Sigmoid colon (tissue), 7 donors: Measurements from ENCODE around the gene SCUBE1. TPM values are rescaled to one million over a fixed set of nuclear protein-coding genes. Genes with fewer than 3 reads are reported as not detected.

Source experiments
- DNase-seq: peaks from one replicate; pipeline ENCODE4 v3.0.0-alpha.2; 2019
- H3K27ac ChIP-seq, 4 donors: fragments of 200-600 bp; sonication (generic); one replicate each; pipeline ENCODE4 v1.5.1; 2016 to 2019; ENCODE audit warnings: mild to moderate bottlenecking in 1 of 4
- H3K27me3 ChIP-seq, 3 donors: fragments of 200-600 bp; sonication (generic); one replicate each; pipeline ENCODE4 v1.5.1; 2019; ENCODE audit warnings: mild to moderate bottlenecking in 1 of 3
- H3K36me3 ChIP-seq, 4 donors: fragments of 200-600 bp; sonication (generic); one replicate each; pipeline ENCODE4 v1.5.1; 2016 to 2019
- H3K4me1 ChIP-seq, 4 donors: fragments of 200-600 bp; sonication (generic); one replicate each; pipeline ENCODE4 v1.5.1; 2017 to 2019
- H3K4me3 ChIP-seq, 4 donors: fragments of 200-600 bp; sonication (generic); one replicate each; pipeline ENCODE4 v1.5.1; 2017 to 2019; ENCODE audit warnings: mild to moderate bottlenecking in 2 of 4, moderate library complexity in 1 of 4
- H3K9me3 ChIP-seq, 4 donors: fragments of 200-600 bp in 3 of 4; sonication (generic) in 3 of 4; one replicate each; pipeline versions ENCODE4 v1.5.1 to v1.6.1; 2013 to 2019
- CTCF ChIP-seq, 4 experiments: fragments of 450-650 bp in 3 of 4; fragments of 200-600 bp in 1 of 4; IDR thresholded peaks; one replicate each; pipeline ENCODE4 v1.5.1; 2016 to 2019; ENCODE audit warnings: antibody characterized with exemption in 4 of 4, mild to moderate bottlenecking in 3 of 4, moderate library complexity in 2 of 4
- EP300 ChIP-seq, 4 donors: sonication (generic); formaldehyde crosslinking; IDR thresholded peaks; one replicate each; pipeline ENCODE4 v1.6.1; 2017; ENCODE audit warnings: antibody characterized with exemption in 4 of 4
- POLR2A ChIP-seq, 2 donors: fragments of 450-650 bp; IDR thresholded peaks; one replicate each; pipeline ENCODE4 v1.6.1; 2016; ENCODE audit warnings: antibody characterized with exemption in 2 of 2, mild to moderate bottlenecking in 2 of 2, moderate library complexity in 2 of 2
- POLR2AphosphoS5 ChIP-seq, 4 donors: sonication (generic); formaldehyde crosslinking; IDR thresholded peaks; one replicate each; pipeline ENCODE4 v1.6.1; 2017; ENCODE audit warnings: antibody characterized with exemption in 4 of 4
- WGBS, 2 donors: extraction: QIAGEN DNeasy Blood & Tissue Kit; methylation state at CpG; one replicate each; pipeline ENCODE4 v1.1.7; 2013; 5-methylcytosine and 5-hydroxymethylcytosine counted together
- intact Hi-C: fragments of 100-400 bp; cut with DNase I; formaldehyde crosslinking; loops from one replicate; pipeline ENCODE4 v1.15.1; 2023
- polyA plus RNA-seq, 3 donors: library from polyadenylated mRNA; stranded (reverse); fragments of 200-250 nt; gene quantifications; one replicate each; pipeline ENCODE4 v1.2.3, GENCODE V29; 2013
- total RNA-seq, 4 donors: library from RNA; depleted of rRNA; stranded (reverse); fragments of >200 nt; gene quantifications; one replicate each; pipeline ENCODE4 v1.1.0, GENCODE V29; 2016
- donor health status: healthy with polysubstance abuse.
- donor health status: Bipolar disorder and iron deficiency.
- donor health status: healthy.

SCUBE1 gene
- total and polyA plus RNA-seq, 7 donors: 0.23 to 1.1 (median 0.55) TPM

DNA sequence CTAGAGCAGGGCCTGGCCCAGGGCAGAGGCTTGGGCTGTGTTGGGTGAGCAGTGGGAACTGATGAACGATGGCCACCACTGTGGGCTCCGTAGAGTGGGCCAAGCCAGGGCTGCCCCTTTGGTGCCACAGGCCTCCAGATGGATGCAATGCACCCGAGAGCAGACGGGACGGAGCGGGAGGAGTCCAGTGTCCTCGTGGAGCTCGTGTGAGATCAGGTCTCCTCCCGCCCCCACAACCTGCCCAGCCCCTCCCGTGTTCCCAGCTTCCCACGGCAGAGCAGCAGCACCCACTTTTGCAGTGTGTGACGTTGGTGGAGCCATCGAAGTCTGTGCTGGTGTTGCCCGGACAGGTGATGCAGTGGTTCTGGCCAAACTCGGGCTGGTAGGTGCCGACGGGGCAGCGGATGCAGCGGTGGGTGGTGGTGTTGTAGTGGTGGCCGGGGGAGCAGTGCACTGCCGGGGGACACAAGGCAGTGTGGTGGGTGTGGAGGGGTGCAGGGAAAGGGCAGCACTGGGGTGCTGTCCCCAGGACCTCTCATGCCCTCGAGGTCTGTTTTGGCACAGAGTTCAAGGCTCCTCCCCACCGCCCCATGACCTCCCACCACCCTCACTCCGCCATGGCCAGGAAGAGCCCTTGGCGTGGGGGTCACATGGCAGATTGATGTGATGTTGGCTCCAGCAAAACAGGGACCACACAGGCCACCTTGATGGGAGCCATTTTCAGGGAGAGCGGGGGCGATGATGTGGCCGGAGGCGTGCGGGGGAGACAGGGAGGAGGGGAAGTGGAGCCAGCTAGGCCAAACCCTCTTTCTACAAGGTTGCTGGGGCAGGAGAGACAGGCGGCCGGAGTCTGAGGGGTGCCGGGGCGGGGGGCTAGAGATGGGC, 132.3 kb downstream of the SCUBE1 start:
- 84 to 92% methylated on average over 34 of the region's 34 CpGs for WGBS, 2 donors
- no peak for DNase-seq
- intact Hi-C loops: no loop called here
- Histone ChIP-seq H3K36me3 (no peaks in the 10 kb centered on the region), H3K27ac (no peak overlapping the region), H3K4me3 (no peak overlapping the region), H3K9me3 (no peaks in the 10 kb centered on the region), H3K27me3 (peaks cover 0 to 9% (median 0%) of the 10 kb centered on the region in 3 donors), H3K4me1 (no peaks in the 10 kb centered on the region)
- no peak for TF ChIP-seq POLR2AphosphoS5 (IDR thresholded peaks at IDR 0.05)
- no peak for TF ChIP-seq POLR2A (IDR thresholded peaks at IDR 0.05)

DNA sequence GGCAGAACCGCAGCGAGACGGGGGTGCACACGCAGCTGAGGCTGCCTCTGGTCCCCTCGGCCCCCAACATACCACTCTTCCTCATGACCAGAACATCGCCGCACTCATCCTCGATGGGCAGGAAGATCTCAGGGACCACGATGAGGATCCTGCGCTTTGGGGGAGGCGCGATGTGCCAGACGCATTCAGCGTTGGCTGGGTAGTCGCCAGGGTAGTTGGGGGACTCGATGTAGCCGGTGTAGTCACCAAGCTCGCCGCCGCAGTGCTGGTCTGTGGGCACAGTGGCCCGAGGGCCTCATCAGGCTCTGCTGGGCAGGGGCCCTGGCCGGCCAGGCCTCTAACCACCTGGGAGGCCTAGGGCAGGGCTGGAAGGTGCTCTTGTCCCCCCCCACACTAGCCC, 133.2 kb downstream of the SCUBE1 start:
- Histone ChIP-seq H3K4me1 (no peaks in the 10 kb centered on the region), H3K27me3 (peaks cover 0 to 9% (median 0%) of the 10 kb centered on the region in 3 donors), H3K4me3 (no peak overlapping the region), H3K9me3 (no peaks in the 10 kb centered on the region), H3K36me3 (no peaks in the 10 kb centered on the region), H3K27ac (no peak overlapping the region)
- no peak for DNase-seq
- WGBS, 2 donors: 90 to 94% methylated on average over 22 of the region's 22 CpGs
- no peak for TF ChIP-seq EP300 (IDR thresholded peaks at IDR 0.05)
- no peak for TF ChIP-seq CTCF (IDR thresholded peaks at IDR 0.05)
- no peak for TF ChIP-seq POLR2AphosphoS5 (IDR thresholded peaks at IDR 0.05)
- TF ChIP-seq POLR2A (IDR thresholded peaks at IDR 0.05): no peak
- intact Hi-C loops: no loop called here

GRCh38 chr22:43209523-43209890, 133.7 kb downstream of the SCUBE1 start:
- 90 to 93% methylated on average over 15 of the region's 15 CpGs for WGBS, 2 donors
- Histone ChIP-seq H3K27ac (no peak overlapping the region), H3K4me1 (no peaks in the 10 kb centered on the region), H3K4me3 (no peak overlapping the region), H3K36me3 (no peaks in the 10 kb centered on the region), H3K27me3 (peaks cover 0 to 9% (median 0%) of the 10 kb centered on the region in 3 donors), H3K9me3 (no peaks in the 10 kb centered on the region)
- intact Hi-C loops: no loop called here
- no peak for TF ChIP-seq POLR2AphosphoS5 (IDR thresholded peaks at IDR 0.05)
- no peak for TF ChIP-seq EP300 (IDR thresholded peaks at IDR 0.05)
- TF ChIP-seq CTCF (IDR thresholded peaks at IDR 0.05): no peak
- no peak for TF ChIP-seq POLR2A (IDR thresholded peaks at IDR 0.05)
- no peak for DNase-seq

DNA sequence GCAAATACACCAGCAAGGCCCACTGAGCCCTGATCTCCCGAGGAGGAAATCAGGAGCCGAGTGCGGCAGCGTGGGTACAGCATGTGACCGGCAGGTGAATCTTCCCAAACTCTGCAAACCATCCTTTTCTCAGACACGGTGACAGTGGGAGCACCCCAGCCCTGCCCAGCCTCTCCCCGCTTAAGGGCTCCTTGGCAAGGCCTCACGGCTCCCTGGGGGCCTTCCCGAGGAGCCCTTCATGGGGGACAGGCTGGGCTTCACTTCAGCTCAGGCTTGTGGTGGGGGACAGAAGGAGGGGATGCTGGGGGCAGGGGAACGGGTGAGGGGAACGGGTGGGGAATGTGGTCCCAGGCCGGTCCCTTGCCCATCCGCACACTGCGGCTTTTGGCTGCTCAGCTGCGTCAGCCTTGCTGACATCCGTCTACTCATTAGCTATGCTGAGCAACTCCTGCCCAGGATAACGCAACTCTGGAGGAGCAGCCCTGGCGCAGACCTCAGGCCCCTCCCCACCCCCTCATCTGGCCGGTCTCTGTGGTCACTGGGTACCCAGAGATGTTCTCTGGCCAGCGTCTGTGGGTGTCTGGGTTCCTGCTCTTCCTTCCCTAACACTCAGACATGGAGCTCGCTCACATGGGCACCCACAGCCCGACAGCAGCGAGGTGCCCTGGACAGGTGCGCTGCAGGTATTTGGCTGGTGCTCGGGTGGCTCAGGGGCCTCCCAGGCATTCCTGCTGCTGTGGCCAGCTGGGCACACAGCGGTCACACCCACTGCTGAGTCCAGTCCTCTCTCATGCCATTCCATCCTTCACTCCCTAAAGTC, 134.3 kb downstream of the SCUBE1 start:
- Histone ChIP-seq H3K4me3 (no peak overlapping the region), H3K4me1 (no peaks in the 10 kb centered on the region), H3K9me3 (no peaks in the 10 kb centered on the region), H3K36me3 (no peaks in the 10 kb centered on the region), H3K27me3 (peaks cover 0 to 9% (median 0%) of the 10 kb centered on the region in 3 donors), H3K27ac (no peak overlapping the region)
- intact Hi-C loops: no loop called here
- DNase-seq: no peak
- WGBS, 2 donors: 81 to 87% methylated on average over 26 of the region's 26 CpGs
- no peak for TF ChIP-seq POLR2AphosphoS5 (IDR thresholded peaks at IDR 0.05)
- no peak for TF ChIP-seq POLR2A (IDR thresholded peaks at IDR 0.05)
- TF ChIP-seq EP300 (IDR thresholded peaks at IDR 0.05): no peak
- TF ChIP-seq CTCF (IDR thresholded peaks at IDR 0.05): no peak
